WI38 (cell line): ENCODE results near the gene MCL1.
"Not testable (repeated sequence)": the region's sequence is repeated elsewhere in the genome, so short reads cannot be mapped to it uniquely, and the experiment has no call there.

Experiments used
- H3K4me3 ChIP-seq: 2 replicates; pipeline ENCODE4 v1.5.1; 2011; ENCODE audit warnings: low read depth, mild to moderate bottlenecking, control low read depth, low read length
- TF ChIP-seq, protein P1 (sequence below): IDR thresholded peaks from 2 replicates; pipeline ENCODE4 v1.5.1; 2012; ENCODE audit warnings: low read depth, mild to moderate bottlenecking, control low read depth, low read length

MCL1 gene

DNA sequence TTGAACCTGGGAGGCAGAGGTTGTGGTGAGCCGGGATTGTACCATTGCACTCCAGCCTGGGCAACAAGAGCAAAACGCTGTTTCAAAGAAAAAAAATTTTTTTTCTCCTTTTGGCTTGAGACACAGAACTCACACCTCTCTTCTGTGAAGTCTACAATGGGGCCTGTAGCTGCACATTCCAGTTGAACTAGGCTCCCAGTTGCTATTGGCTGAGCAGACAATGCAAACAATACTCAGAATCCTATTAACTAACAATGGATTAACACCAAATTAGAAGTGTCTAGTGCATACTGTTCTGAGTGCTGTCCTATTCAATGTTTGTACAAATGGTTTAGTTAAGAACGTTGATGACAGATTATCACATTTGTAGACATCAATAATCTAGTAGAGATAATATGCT, 17.6 kb upstream of the MCL1 start:
- TF ChIP-seq, protein P1, sequence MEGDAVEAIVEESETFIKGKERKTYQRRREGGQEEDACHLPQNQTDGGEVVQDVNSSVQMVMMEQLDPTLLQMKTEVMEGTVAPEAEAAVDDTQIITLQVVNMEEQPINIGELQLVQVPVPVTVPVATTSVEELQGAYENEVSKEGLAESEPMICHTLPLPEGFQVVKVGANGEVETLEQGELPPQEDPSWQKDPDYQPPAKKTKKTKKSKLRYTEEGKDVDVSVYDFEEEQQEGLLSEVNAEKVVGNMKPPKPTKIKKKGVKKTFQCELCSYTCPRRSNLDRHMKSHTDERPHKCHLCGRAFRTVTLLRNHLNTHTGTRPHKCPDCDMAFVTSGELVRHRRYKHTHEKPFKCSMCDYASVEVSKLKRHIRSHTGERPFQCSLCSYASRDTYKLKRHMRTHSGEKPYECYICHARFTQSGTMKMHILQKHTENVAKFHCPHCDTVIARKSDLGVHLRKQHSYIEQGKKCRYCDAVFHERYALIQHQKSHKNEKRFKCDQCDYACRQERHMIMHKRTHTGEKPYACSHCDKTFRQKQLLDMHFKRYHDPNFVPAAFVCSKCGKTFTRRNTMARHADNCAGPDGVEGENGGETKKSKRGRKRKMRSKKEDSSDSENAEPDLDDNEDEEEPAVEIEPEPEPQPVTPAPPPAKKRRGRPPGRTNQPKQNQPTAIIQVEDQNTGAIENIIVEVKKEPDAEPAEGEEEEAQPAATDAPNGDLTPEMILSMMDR, result no peak
- H3K4me3 ChIP-seq, result no peak overlapping the region

DNA sequence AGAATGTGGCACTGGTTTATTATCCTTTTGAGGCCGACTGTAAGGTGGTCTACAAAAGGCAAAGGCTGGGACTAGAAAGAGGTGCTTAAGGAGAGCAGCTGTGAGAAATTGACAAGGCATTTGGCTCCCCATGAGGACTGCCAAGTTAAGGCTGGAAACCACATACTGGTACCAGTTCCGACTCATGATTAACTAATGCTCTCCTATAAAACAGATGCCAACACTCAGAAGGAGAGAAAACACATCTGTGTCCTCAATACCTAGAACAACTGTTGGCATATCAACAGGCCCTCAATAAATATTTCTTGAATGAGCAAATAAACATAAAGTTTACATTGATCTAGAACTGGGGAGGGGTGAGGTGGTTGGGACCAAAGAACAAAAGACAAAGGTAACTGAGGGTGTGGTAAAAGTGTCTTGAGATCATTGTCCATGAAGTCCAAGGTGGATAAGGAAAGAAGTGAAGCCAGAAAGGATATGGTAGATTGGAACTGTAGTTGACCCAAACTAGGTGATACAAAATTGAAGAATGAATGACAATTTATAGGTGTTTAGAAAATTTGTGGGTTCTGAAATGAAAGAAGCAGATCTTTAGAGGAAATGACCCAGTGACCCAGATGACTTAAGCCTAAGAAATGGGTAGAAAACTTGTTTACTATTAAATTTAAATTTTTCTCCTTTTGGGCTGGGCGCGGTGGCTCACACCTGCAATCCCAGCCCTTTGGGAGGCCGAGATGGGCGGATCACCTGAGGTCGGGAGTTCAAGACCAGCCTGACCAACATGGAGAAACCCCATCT, 16.9 kb upstream of the MCL1 start:
- no peak overlapping the region for H3K4me3 ChIP-seq
- TF ChIP-seq, protein P1, result no peak

DNA sequence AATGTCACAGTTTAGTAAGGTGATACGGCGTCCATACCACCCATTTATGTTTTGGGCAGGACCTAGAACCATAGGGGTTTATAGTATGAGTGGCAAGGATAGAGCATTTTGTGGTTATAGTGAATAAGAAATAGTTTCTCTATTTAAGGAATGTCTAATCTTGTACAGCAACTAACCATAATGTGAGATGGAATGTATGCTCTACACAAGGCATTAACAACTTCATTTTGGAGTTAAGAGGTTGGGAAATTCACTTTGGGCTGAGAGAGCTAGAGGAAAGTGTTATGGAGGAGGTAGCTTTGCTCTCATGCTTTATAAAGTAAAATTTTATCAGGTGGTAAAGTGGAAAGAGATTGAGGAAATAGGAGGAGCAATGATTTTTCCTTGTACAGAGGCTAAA, 3.0 kb upstream of the MCL1 start:
- TF ChIP-seq, protein P1, result no peak

DNA sequence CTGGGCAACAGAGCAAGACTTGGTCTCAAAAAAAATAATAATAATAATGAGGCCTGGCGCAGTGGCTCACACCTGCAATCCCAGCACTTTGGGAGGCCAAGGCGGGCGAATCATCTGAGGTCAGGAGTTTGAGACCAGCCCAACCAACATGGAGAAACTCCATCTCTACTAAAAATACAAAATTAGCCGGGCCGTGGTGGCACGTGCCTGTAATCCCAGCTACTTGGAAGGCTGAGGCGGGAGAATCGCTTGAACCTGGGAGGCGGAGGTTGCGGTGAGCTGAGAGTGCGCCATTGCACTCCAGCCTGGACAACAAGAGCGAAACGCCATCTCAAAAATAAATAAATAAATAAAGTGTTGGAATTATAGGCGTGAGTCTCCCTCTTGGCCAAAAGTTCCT, 2.6 kb upstream of the MCL1 start:
- not testable (repeated sequence) for H3K4me3 ChIP-seq

More for the DNA sequence above, 3.0 kb upstream of the MCL1 start:
- H3K4me3 ChIP-seq, result no peak overlapping the region

DNA sequence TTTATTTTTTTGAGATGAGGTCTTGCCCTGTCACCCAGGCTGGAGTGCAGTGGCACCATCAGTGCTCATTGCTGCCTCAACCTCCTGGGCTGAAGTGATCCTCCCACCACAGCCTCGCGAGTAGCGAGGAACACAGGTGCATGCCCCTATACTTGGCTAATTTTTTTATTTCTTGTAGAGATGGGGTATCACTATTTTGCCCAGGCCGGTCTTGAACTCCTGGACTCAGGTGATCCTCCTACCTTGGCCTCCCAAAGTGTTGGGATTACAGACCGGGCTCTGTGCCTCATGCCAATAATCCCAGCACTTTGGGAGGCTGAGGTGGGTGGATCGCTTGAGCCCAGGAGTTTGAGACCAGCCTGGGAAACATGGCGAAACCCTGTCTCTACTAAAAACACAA, 2.0 kb upstream of the MCL1 start:
- not testable (repeated sequence) for H3K4me3 ChIP-seq

DNA sequence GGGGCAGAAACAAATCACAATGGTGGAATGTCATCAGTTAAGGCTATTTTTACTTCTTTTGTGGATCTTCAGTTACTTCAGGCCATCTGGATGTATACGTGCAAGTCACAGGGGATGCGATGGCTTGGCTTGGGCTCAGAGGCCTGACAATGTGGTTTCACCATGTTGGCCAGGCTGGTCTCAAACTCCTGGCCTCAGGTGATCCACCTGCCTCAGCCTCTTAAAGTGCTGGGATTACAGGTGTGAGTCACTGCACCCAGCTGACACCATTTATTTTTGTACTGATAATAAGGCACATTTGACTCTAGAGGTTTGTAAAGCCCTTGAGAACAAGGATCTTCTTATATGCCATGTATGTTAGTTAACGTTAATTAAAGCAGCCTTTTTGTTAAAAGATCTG, 1.6 kb upstream of the MCL1 start:
- H3K4me3 ChIP-seq, result not testable (repeated sequence)

DNA sequence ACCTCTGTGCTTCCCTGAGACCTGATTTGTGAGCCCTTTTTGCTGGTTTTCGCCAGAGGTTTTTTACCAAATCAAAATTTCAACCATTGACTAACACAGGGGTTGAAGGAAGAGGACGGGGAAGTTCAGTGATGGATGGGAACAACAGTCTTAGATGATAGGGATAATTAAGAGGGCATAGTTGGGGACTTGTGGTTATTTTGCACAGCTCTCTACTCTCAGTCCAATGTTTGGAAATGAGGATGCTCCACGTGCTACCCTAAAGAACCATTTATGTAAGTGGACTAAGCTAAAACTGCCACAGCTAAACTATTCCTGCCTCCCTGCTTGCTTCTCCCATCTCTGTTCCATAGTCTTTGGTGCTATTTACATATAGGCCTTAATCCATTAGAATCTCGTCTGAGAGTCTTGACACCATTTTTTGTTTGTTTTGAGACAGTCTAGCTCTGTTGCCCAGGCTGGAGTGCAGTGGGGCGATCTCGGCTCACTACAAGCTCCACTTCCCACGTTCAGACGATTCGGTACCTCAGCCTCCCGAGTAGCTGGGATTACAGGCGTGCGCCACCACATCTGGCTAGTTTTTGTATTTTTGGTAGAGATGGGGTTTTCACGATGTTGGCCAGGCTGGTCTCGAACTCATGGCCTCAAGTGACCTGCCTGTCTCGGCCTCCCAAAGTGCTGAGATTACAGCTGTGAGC, 684 bp upstream of the MCL1 start:
- peak overlapping the region; percentile 61 for H3K4me3 ChIP-seq
- TF ChIP-seq, protein P1, result no peak

DNA sequence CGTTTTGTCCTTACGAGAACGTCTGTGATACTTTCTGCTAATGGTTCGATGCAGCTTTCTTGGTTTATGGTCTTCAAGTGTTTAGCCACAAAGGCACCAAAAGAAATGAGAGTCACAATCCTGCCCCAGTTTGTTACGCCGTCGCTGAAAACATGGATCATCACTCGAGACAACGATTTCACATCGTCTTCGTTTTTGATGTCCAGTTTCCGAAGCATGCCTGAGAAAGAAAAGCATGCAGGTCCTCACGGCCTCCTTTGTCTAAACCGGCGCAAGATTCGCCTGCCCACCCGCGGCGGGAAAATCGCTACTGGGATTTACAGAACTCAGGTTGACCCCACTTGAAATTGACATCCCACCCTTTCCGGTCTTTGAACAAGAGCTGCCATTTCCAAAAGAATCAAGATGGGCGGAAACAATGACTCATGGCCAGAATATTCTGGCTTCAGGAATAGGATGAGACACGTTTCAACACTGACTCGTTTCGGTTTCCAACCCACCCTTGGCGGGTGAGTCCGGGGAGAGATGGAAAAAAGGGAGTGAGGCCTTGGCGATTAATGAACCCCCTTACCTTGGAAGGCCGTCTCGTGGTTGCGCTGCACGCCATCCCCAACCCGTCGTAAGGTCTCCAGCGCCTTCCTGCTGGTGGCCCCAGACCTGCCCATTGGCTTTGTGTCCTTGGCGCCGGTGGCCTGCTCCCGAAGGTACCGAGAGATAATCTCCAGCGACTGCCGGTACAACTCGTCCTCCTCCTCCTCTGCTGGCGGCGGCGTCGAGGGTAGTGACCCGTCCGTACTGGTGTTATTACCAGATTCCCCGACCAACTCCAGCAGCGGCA, 919 bp downstream of the MCL1 start:
- TF ChIP-seq, protein P1, result no peak
- peak overlapping the region; percentile 95 for H3K4me3 ChIP-seq
